Nucleus accumbens (tissue), 56 donors: ENCODE measurements around the gene TLL2.

Source experiments
- DNase-seq, 56 donors: peaks; one replicate each; lab custom pipeline; 2025; lab: John Stamatoyannopoulos, UW

Gene TLL2

DNA sequence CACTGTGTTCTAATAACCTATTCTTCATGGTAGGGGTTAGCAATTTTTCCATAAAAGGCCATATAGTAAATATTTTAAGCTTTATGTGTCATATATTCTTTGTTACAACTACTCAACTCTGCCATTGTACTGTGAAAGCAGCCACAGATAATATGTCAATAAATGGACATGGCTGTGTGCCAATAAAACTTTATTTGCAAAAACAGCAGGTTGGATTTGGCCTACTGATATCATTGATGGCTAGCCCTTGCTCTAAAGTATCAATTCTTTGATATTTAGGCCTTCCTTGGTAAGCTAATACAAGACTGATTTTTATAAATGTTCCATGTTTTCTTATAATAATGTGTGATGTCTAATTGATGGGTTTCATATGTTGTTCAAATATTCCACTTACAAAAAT lies 77.7 kb downstream of the TLL2 start:
- no peak for DNase-seq

GRCh38 chr10:96431211-96431970 lies 82.3 kb downstream of the TLL2 start:
- DNase-seq = no peak

DNA sequence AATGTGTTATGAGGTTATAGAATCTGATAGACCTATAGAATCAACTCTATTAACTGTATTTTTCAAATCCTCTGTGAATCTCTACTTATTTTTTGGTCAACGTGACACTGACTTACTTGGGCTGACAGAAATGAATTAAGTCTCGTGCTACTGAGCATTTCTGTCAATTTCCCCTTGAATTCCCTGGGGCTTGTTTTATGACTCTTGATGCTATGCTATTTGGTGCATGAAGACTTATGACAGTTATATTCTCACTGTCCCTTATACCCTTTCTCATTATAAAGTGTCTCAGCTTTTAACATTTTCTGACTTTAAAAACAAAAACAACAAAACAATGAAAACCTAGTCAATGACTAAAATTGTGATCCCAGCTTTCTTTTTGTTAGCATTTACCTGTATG lies 86.4 kb downstream of the TLL2 start:
- DNase-seq = no peak

DNA sequence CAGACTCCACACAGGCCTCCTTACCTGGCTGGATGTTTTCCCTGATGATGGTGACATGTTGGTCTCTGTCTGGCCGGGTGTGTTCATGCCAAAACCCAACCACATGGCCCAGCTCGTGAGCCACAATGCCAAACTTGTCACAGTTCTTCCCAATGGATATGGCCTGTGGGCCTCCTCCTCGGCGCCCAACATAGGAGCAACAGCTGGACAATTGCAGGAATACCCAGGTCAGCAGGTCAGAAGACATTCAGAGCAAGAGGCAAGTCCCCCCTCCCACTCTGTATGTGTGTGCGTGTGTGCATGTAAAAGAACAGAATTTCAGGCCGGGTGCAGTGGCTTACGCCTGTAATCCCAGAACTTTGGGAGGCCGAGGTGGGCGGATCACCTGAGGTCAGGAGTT lies 91.2 kb downstream of the TLL2 start:
- DNase-seq = no peak

DNA sequence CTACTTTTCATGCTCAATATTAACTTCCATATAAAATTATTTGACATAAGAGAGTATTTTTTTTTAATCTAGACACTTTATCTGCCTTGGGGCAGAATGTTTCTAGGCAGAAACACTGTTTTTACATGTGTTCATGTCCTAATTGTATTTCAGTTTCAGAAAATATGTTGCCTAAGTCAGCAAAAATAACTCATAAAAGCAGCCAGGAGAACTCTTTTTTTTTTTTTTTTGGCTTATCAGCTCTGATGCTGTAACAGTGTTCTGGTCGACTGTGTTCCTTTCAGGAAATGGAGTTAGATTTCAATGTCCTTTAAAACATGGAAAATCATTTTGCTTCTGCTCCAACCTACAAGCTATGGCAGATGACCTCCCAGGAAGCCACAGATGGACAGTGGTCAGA lies 91.7 kb downstream of the TLL2 start:
- DNase-seq = no peak

DNA sequence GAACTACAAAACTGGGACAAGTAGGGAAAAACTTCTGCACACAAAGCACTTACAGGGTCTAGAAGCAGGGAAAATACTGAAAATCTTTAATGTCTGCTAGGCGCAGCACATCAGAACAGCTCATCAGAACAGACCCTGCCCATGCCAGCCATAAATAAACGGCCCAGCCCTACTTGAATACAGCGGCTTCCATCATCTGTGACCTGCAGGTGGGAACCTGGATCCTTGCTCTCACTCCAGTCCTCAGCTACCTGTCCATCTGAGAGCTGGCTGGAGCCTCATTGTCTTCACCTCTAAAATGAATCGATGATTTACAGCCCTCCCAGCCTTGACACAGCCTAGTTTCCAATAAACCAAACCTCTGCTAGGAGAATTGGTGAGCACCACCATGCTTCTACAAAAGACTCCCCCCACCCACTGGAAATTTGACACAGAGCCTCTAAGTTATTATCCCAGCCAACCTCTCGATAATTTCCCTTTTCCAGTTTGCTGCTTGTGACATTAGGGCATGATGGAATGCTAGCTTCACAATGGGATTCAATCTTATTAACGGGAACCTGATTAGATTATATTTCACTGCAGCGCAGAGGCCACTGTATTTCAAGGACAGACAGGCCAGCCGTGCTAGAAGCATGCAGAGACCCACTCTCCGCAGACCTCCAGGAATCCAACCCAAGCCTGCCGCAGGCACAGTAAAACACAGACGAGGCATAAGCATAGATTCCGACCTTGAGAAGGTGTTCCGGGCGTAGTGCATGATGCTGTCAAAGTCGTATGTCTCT lies 93.3 kb downstream of the TLL2 start:
- DNase-seq = no peak

DNA sequence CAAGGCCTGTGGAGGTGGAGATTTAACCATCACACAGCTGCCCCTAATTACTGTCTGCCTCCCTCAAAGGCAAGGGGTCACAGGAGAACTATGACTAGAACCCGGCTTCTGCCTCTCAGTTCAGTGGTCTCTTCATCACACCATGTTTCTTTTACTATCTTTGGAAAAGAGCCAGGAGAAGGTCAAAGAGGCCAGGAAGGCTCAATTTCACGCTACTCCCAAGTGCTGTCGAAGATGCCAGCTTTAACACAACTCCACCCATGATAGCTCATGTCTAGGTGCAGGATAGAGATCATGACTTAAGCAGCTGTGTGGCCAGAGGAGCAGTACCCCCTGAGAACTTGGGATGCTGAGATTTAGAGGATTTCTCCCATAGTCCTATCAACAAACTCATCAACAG lies 94.4 kb downstream of the TLL2 start:
- DNase-seq = no peak

GRCh38 chr10:96418582-96418981 lies 95.1 kb downstream of the TLL2 start:
- DNase-seq = no peak

DNA sequence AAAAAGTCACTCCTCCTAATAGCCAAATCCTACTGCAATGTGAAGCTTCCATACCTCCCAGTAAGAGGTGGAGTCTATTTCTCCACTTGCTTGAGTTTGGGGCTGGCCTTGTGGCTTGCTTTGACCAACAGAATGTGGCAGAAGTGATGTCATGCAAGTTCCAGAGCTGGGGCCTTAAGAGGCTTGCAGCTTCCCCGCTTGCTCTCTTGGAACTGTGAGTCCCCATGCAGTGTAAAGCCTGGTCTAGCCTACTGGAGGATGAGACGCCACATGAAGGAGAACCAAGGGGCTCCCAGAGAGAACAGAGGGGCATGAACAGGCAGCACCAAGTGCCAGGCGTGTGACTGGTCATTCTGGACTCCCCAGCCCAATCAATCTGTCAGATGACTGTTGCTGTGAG lies 96.3 kb downstream of the TLL2 start:
- peak in 3 of 56 donors; percentile 7 to 15 (median 12) for DNase-seq

DNA sequence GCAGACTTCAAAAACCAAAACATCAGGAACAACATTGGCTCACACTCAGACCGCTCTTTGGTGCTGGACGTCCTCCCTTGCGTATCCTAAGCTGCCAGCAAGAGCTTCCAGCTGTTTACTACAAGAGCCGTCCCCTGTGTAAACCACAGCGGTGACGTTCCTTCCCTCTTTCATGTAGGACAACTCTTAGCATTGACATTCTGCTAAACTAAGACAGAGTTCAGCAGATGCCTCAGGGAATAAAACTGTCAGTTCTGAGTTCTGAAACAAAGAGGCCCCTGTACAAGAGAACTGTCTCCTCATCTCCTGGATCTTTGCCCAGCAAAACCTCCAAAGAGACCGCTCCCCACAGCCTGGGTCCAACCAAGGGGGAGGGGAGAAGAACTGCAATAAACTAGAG lies 97.1 kb downstream of the TLL2 start:
- peak in 31 of 56 donors; percentile 9 to 74 (median 26) for DNase-seq

DNA sequence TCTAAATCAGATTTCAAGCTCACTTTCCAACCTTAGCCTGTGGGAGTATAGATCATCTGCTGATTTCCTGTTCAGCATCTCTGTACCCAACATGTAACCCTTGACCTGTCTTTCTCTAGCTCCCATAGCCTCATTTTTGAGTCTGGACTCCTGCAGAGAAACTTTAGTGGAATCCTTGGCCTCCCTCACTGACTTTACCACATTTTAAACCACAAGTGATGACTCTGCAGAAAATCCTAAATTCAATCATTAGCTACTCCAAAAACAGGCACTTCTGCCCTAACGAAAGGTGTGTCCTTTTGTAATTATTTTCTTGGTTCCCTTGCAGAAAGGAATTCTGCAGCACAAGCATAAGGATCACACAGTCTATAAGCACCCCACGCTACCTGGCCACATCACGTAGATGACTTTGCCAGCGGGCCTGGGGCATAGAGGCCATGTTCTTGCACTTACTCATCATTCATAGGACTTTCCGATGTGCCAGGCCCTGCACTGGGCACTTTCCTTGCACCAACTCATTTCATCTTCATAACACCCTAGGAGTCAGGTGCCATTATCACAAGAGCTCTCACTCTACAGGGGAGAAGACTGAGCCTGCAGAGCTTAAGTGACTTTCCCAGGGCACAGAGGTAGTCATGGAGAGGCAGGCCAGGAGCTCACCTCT lies 97.7 kb downstream of the TLL2 start:
- DNase-seq = no peak

- DNase-seq = no peak
Measured at GRCh38 chr10:96415150-96415890, 98.4 kb downstream of the TLL2 start.

DNA sequence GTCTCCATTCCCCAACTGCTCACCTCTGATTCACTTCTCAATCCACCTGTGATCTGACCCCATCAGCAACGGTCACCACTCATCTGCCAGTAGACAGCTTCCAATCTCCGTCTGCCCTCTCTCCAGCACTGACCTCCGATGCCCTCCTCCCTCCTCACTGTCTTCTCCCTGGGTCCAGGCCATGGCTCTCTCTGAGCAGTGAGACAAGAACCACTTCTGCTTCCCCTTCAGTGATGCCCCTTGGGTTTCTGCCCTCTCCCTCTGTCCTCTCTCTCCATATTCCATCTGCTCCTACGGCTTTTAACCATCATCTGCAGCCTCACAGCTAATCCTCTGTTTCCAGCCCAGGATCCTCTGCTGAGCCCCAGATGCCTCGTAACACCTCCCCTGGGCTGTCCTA lies 99.4 kb downstream of the TLL2 start:
- DNase-seq = no peak

- peak in 1 of 56 donors; percentile 10 for DNase-seq
Measured at GRCh38 chr10:96413151-96413787, 100.5 kb downstream of the TLL2 start.

GRCh38 chr10:96411716-96412320 lies 101.9 kb downstream of the TLL2 start:
- no peak for DNase-seq

DNA sequence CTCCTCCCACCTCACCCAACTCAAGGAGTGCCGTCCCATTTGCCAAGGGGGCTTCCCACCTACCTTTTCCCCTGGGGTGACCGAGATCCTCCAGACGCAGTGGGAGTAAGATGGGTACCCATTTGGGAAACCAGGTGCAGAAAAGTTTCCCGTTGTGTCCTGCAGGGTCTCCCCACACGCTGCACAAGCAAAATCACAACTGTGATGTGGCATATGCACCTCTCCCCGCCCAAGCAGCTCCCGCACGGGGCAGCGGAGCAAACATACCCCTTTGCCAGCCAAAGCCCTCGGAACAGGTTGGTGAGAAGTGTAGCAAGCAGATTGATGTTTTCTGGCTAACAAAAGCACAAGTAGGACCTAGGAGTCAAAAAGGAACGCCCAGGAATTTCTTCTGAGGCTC lies 103.4 kb downstream of the TLL2 start:
- no peak for DNase-seq

DNA sequence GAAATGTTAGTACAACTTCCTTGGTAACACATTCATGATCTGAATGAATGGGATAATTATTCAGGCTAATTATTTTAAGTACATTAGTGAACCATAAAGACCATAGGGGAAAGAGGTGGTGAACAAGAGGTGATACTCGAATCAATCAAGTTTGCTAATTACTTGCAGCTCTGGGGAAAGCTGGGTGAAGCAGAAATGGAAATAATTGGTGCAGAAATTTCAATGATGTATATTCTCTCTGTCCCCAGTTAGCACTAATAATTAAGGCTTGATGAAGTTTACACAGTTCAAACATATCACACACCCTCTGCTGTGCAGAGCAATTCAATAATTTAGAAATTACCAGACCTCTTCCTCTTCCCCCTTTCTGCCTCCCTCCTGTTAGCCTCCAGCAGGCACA lies 105.5 kb downstream of the TLL2 start:
- DNase-seq = no peak

GRCh38 chr10:96407560-96408069 lies 106.1 kb downstream of the TLL2 start:
- no peak for DNase-seq

DNA sequence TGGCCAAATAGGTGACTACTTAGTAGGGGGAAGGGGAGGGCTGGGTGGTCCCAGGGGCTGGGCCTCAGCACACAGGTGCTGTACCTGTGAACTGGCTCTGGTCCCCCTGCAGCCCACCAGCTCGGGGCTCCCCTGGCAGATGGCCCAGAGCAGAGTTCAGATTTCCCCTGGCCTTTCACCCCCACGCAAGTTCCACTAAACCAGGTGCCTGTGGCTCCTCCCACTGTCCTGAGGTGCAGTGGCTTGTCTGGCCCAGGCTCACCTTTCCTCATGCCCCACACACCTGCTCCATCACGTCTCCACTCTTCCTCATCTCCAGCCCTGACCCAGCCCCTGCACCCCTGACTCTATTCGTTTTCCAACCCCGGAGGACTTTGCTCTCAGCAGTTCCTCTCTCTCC lies 107.6 kb downstream of the TLL2 start:
- DNase-seq = no peak
